GM06990 (cell line): Measurements from ENCODE around the gene BAIAP2.

ENCODE experiments used
- DNase-seq: peaks from one replicate; pipeline ENCODE4 v3.0.0-alpha.2; 2011; ENCODE audit not compliant: insufficient read length; ENCODE audit errors: extremely low read depth
- H3K27me3 ChIP-seq: replicated peaks from 2 replicates; pipeline ENCODE4 v1.6.0; 2011; ENCODE audit warnings: low read length; ENCODE audit not compliant: control insufficient read depth, insufficient read depth
- H3K36me3 ChIP-seq: 2 replicates; pipeline ENCODE4 v1.5.1; 2011; ENCODE audit warnings: low read length; ENCODE audit not compliant: control insufficient read depth, insufficient read depth
- H3K4me3 ChIP-seq: replicated peaks from 2 replicates; pipeline ENCODE4 v1.5.1; 2011; ENCODE audit warnings: low read depth, mild to moderate bottlenecking, control low read depth, low read length
- TF ChIP-seq, protein P1 (sequence below): IDR thresholded peaks from 2 replicates; pipeline ENCODE4 v1.5.1; 2011; ENCODE audit warnings: low read length, control low read depth, mild to moderate bottlenecking, inconsistent platforms; ENCODE audit not compliant: insufficient read depth, poor library complexity, severe bottlenecking

BAIAP2 gene

DNA sequence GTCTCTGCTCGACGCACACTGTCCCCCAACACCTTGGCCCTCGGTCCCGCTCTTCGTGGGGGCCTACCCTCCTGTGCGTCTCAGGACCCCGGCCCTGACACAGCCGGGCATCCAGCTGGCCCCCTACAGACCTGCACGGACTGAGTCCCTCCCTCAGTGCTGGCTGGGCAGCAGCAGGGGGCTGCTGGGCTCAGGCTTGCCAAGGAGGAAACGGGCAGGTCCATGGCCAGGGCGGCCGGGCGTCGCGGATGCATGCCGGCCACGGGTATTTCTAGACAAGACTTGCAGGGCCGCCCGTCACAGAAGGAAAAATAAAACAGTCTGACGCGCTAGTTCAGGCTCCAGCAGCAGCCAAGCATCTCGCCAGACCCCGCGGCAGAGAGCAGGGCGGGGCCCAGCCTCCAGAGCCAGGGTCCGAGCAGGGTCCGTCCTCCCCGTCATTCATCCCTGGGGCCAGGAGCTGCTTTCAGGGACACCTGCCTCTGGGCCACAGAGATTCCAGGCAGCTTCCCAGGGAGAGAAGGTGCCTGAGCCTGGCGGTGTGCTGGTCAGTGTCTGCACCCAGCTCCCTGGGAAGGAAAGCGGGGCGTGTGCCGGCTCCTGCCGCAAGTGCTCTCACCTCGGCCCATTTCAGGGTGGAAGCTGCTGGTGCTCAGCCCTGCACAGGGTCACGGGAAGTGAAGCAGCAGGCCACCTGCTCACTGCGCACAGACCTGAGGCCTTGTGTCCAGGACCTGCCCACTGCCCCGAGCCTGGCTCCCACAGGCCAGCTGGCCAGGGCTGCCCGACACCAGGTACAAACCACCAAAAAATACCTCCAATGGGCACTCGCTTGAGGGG, 123.1 kb downstream of the BAIAP2 start:
- H3K36me3 ChIP-seq: no peaks in the 10 kb centered on the region

DNA sequence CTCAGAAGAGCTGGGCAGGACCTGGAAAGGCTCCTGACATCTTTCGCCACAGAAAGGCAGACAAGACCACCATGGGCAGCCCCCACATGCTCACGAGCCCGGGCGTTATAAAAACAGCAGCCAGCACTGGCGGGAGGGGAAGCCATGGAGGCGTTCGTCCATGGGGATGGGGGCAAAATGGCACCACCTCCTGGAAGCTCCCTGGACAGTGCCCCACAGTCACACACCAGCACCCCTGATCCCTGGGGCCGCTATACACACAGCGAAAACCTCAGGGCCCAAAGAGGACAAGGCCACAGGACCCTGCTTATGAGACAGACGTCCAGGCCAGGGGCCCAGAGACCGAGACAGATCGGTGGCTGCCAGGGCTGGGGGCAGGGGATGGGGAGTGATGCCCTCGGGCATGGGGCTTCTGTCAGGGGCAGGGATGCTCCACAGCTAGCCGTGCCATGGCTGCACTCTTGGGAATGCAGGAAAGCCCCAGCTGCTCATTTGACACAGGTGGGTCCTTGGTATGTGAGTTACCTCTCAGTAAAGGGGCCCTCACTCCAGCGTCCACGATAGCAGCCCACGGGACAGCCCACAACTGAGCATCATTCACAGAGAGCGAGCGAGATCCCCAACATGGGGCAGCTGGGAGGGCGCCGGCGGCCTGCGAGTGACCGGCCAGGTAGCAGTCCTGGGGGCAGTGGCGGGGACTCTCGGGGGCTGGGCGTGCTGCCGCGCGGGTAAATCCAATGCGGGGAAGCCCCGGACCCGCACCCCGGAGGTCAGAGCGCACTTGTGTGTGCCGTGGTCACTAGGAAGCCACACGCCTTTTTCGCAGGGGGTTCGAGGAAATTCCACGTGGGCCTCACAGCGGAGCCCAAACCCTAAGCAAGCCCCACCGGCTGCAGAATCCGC, 124.0 kb downstream of the BAIAP2 start:
- Histone ChIP-seq H3K4me3 (no peak overlapping the region), H3K27me3 (peaks cover 1% of the 10 kb centered on the region; the same call in 1 of the 2 replicates), H3K36me3 (no peaks in the 10 kb centered on the region)
- TF ChIP-seq, protein P1, sequence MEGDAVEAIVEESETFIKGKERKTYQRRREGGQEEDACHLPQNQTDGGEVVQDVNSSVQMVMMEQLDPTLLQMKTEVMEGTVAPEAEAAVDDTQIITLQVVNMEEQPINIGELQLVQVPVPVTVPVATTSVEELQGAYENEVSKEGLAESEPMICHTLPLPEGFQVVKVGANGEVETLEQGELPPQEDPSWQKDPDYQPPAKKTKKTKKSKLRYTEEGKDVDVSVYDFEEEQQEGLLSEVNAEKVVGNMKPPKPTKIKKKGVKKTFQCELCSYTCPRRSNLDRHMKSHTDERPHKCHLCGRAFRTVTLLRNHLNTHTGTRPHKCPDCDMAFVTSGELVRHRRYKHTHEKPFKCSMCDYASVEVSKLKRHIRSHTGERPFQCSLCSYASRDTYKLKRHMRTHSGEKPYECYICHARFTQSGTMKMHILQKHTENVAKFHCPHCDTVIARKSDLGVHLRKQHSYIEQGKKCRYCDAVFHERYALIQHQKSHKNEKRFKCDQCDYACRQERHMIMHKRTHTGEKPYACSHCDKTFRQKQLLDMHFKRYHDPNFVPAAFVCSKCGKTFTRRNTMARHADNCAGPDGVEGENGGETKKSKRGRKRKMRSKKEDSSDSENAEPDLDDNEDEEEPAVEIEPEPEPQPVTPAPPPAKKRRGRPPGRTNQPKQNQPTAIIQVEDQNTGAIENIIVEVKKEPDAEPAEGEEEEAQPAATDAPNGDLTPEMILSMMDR: no peak
- no peak for DNase-seq

More for the DNA sequence above, 123.1 kb downstream of the BAIAP2 start:
- TF ChIP-seq, protein P1: no peak
- H3K27me3 ChIP-seq: peaks cover 1% of the 10 kb centered on the region; the same call in 1 of the 2 replicates
- no peak for DNase-seq
- H3K4me3 ChIP-seq: no peak overlapping the region

DNA sequence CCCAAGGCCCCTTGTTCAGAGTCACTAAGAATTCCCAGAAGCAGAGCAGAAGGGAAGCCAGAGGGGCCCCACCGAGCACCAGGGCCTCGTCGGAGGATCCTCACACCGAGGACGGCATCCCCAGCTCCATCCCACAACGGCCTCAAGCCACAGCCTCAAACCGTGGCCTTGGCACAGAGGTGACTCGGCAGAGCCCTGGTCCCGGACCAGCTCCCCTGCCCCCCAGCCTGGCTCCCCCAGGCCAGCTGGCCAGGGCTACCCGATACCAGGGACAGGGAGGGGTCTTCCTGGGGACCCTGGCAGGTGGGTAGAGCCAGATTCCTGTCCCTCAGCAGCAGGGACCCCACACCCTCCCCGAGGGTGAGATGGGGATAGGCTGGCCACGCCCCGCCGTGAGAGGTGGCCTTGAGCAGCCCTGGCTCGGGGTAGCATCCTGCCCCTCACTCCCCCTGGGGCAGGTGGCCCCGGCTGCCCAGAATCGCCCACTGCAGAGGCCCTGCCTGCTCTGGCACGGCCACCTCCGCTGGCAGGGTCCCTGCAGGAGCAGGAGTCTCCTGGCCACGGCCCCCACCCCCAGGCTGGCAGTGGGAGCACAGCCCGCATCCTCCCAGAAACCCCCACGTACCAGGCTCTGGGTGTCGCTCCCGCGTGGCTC, 124.8 kb downstream of the BAIAP2 start:
- H3K36me3 ChIP-seq: no peaks in the 10 kb centered on the region
- no peak for DNase-seq

DNA sequence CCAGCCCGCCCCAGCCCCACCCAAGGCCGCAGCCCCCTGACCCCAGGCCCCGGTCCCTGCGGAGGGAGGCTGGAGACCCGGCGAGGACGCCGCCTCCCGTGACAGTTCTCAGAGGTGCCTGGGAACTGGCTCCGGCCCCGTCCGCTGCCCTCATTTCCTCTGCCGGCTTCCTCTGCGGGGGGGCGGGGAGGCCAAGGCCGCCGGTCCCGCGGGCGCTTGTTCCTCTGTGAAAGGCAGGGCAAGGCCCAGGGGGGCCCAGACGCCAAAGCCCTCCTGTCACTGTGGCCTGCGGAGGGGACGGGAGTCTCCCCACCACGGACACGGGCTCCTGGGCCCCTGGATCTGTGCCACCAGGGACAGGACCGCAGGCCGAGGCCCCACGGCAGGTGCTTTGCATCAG, 125.4 kb downstream of the BAIAP2 start:
- no peak for DNase-seq
- Histone ChIP-seq H3K27me3 (peaks cover 1% of the 10 kb centered on the region; the same call in 1 of the 2 replicates), H3K36me3 (no peaks in the 10 kb centered on the region), H3K4me3 (no peak overlapping the region)
- TF ChIP-seq, protein P1: no peak

More for the DNA sequence above, 124.8 kb downstream of the BAIAP2 start:
- H3K27me3 ChIP-seq: peaks cover 1% of the 10 kb centered on the region; the same call in 1 of the 2 replicates
- no peak overlapping the region for H3K4me3 ChIP-seq
- TF ChIP-seq, protein P1: no peak

DNA sequence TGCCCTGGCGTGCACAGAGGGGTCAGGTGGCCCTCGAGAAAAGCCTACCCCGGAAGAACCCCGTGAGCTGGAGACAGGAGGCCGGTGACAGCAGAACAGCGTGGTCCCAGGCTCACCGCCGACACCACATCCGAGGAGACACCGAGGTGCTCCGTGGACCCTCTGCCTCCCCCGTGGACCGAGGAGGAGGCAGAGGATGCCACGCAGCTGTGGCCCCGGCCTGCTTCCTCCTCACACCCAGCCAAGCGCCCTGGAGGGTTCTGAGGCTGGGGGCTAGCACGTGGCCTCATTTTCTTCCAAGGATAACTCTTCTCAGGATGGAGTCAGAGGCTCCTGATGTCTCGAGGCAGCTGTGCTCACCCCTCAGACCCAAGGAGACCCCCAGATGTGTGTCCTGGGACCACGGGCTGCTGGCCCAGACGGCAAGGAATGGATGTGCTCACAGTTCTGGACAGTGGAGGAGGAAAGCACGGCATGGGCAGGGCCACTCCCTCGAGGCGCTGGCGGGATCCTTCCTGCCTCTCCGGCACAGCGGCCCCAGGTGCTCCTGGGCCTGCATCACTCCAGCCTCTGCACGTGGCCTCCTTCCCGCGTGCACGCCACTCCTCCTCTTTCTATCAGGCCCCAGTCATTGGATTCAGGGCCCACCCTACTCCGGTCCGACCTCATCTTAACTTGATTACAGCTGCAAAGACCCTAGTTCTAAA, 125.9 kb downstream of the BAIAP2 start:
- TF ChIP-seq, protein P1: no peak
- H3K4me3 ChIP-seq: no peak overlapping the region
- DNase-seq: no peak
- H3K27me3 ChIP-seq: peaks cover 1% of the 10 kb centered on the region; the same call in 1 of the 2 replicates
- H3K36me3 ChIP-seq: no peaks in the 10 kb centered on the region
